HUDEP-2 (cell line): ENCODE measurements around the gene DIABLO.

ENCODE experiments used
- DNase-seq, 76 experiments: peaks; one replicate each; lab custom pipeline; 2025; ENCODE audit not compliant: unreplicated experiment in 76 of 76; lab: John Stamatoyannopoulos, UW

Gene DIABLO

DNA sequence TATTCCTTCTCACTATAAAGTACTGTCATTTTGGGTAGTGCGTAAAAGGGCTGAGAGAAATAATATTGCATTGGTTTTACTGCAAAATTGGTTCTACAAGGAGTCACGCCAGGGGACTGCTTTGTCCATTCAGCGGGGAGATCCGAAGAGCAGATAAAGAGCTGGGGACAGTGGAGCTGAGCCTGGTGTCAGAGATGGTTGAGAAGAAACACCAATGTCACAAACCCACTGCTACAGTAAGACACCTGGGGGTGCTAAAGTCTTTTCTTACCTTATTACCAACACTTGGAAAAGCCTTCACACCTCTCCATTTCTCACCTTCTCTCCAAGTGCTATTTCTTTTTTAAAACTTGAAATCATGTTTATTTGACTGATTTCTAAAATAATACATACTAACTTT, 66.0 kb downstream of the DIABLO start:
- no peak for DNase-seq

DNA sequence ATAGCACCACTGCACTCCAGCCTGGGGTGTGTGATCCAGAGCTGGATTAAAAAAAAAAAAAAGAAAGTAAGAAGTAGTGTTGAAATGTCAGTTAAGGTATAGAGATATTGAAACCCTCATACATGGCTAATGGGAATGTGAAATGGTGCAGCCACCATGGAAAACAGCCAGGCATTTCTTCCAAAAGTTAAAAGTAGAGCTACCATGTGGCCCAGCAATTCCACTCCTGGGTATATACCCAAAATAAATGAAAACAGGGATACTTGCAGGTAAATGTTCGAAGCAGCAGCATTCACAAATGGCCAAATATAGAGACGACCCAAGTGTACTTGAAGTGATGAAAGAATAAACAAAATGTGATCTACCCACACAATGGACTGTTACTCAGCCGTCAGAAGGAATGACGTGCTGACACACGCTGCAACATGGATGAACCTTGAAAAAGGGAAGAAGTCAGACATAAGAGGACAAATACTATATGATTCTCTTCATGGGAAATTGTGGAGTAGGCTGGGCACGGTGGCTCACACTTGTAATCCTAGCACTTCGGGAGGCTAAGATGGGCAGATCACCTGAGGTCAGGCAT, 67.1 kb downstream of the DIABLO start:
- no peak for DNase-seq
